Activated B cell treated with CpG ODN at 0.5 μM for 24 hours (primary cell): ENCODE results near the gene FPGS. TPM values are rescaled to one million over a fixed set of nuclear protein-coding genes. Genes with fewer than 3 reads are reported as not detected.
A peak's percentile ranks its signal among the peaks of the same experiment; 100 is the strongest.
"Not testable (repeated sequence)": the region's sequence is repeated elsewhere in the genome, so short reads cannot be mapped to it uniquely, and the experiment has no call there.

Source experiments
- ATAC-seq: fragments of 200-7000 bp; cut with Tn5 transposase; one replicate; pipeline ENCODE4 v1.10.0; 2021; ENCODE audit warnings: low read depth, mild to moderate bottlenecking, moderate library complexity
- CTCF ChIA-PET: fragments of 350-600 bp; sonication (Branson Sonifier 250); formaldehyde crosslinking; loops from one replicate; lab custom pipeline; 2021; ENCODE audit warnings: antibody characterized with exemption; lab: Charles Lee
- POLR2A ChIA-PET: fragments of 350-600 bp; sonication (Branson Sonifier 250); formaldehyde crosslinking; loops from one replicate; lab custom pipeline; 2021; ENCODE audit warnings: antibody characterized with exemption; lab: Charles Lee
- DNase-seq: peaks from one replicate; pipeline ENCODE4 v3.0.0; 2022
- H3K27ac Mint-ChIP-seq: one replicate; pipeline ENCODE4 v1.8.0; 2020; ENCODE audit warnings: mixed read lengths
- H3K27me3 Mint-ChIP-seq: one replicate; pipeline ENCODE4 v1.8.0; 2021; ENCODE audit warnings: mixed read lengths
- H3K36me3 Mint-ChIP-seq: one replicate; pipeline ENCODE4 v1.8.0; 2021; ENCODE audit warnings: low read depth, mixed read lengths
- H3K4me1 Mint-ChIP-seq: one replicate; pipeline ENCODE4 v1.8.0; 2021; ENCODE audit warnings: mixed read lengths
- H3K4me3 Mint-ChIP-seq: one replicate; pipeline ENCODE4 v1.8.0; 2020; ENCODE audit warnings: mild to moderate bottlenecking, mixed read lengths
- H3K9me3 Mint-ChIP-seq: one replicate; pipeline ENCODE4 v1.8.0; 2020; ENCODE audit warnings: mixed read lengths
- intact Hi-C: fragments of 100-400 bp; cut with micrococcal nuclease; formaldehyde crosslinking; loops from one replicate; pipeline ENCODE4 v1.15.1; 2024
- total RNA-seq: library from RNA; stranded (reverse); gene quantifications from 2 replicates; pipeline ENCODE4 v1.2.3, GENCODE V29; 2022
- TF ChIP-seq, protein P1 (sequence below): fragments of 200-600 bp; IDR thresholded peaks from one replicate; pipeline ENCODE4 v1.8.0; 2022; ENCODE audit warnings: antibody characterized with exemption, mild to moderate bottlenecking

FPGS gene
- total RNA-seq, 1 donor from 2014 or later, result 135 TPM

DNA sequence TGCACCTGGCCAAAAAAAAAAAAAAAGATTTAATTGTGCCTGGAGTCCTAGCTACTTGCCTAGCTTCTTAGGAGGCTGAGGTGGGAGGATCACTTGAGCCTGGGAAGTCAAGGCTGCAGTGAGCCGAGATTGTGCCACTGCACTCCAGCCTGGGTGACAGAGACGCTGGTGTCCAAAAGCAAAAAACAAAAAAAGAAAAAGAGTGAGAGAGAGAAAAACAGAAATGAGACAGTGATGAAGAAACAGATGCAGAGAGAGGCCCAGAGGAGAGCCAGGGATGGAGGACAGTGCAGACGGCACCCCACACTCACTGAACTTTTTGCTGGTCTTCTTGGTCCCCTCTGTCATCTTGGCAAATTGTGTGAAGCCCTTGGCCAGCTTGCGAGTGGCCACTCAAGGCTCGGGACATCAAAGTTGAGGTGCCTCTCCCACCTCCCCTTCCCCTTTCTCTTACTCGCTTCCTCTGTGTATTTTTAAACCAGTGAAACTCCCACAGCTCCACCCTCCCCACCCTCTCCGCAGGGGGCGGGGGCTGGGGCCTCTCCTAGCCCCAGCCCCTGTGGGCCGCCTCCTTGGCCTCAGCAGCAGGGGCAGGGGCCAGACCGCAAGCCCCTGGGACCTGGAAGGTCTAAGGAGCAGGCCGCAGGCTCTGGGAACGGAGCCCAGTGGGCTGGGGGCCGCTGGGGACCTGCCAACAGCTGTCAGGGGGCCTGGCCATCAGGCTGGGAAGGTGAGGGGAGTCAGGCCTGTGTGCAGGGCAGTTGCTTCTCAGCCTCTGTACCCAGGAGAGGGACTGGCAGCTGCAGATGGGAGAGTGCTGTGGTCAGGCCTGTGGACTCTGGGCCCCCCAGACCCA lies 24.2 kb upstream of the FPGS start, which contains the start of gene SH2D3C:
SH2D3C (minus strand) TSS at position 387 of the 856 bp plus-strand sequence; CDS start at position 348, 39 bp downstream.
- H3K27me3 Mint-ChIP-seq, result no peaks in the 10 kb centered on the region
- no peaks in the 10 kb centered on the region for H3K9me3 Mint-ChIP-seq
- POLR2A ChIA-PET, result interaction anchor here (0.6 to 3.7 kb wide), 29 partner anchors 8 to 865 kb away, joined by 3 to 65 read pairs (median 5); partner anchors contain the start of genes LRSAM1, PTRH1, RPL12 and SLC25A25
- CTCF ChIA-PET, result interaction anchor here (0.9 to 2.7 kb wide), 6 partner anchors 9 to 142 kb away, joined by 3 to 11 read pairs (median 3); partner anchors contain the start of genes ST6GALNAC4 and TOR2A
- DNase-seq (peak; percentile 66), ATAC-seq (peak; percentile 52)
- intact Hi-C loops, result loop anchor here (1.0 to 5.0 kb wide), 3 partner anchors 7 to 349 kb away; partner anchors contain the start of genes LRSAM1, PTGES2 and RPL12
- peak within 1 kb of the TSS; percentile 98 for H3K27ac Mint-ChIP-seq
- peak within 1 kb of the TSS; percentile 94 for H3K4me3 Mint-ChIP-seq
- TF ChIP-seq, protein P1, sequence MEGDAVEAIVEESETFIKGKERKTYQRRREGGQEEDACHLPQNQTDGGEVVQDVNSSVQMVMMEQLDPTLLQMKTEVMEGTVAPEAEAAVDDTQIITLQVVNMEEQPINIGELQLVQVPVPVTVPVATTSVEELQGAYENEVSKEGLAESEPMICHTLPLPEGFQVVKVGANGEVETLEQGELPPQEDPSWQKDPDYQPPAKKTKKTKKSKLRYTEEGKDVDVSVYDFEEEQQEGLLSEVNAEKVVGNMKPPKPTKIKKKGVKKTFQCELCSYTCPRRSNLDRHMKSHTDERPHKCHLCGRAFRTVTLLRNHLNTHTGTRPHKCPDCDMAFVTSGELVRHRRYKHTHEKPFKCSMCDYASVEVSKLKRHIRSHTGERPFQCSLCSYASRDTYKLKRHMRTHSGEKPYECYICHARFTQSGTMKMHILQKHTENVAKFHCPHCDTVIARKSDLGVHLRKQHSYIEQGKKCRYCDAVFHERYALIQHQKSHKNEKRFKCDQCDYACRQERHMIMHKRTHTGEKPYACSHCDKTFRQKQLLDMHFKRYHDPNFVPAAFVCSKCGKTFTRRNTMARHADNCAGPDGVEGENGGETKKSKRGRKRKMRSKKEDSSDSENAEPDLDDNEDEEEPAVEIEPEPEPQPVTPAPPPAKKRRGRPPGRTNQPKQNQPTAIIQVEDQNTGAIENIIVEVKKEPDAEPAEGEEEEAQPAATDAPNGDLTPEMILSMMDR, result no peak
- H3K36me3 Mint-ChIP-seq, result peaks cover 25% of the 10 kb centered on the region
- H3K4me1 Mint-ChIP-seq, result peaks cover 69% of the 10 kb centered on the region

DNA sequence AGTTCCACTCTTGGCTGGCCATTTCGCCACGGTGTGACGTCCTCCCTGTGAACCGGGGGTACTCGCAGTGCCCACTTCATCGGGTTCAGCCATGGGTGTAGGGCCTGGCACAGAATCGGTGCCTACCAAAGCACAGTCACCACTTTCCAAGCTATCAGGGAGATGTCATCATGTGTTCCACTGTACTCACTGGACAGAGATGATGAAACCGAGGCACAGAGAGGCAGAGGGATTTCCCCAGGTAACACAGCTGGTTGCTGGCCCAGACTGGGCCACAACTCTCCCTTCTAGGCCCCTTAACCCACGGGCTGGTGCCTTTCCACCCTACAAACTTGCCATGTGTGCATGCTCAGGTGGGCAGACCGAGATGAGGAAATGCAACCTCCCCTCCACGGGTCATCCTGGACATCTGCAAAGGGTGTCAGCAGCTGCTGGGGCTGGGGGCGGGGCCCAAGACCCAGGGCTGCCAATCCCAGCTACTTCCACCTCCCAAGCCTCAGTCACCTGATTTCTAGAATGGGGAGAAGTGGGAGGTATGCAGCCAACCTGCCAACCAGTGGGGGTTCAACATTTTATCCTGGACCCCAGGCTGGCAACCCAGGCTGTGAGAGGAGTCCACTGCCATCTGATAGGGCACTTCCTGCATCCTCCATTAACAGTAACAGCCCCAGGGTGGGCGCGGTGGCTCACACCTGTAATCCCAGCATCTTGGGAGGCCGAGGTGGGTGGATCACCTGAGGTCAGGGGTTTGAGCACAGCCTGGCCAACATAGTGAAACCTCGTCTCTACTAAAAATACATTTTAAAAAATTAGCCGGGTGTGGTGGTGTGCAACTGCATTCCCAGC lies 23.3 kb upstream of the FPGS start:
- TF ChIP-seq, protein P1, result no peak
- intact Hi-C loops, result loop anchor here (1.0 to 5.0 kb wide), 3 partner anchors 8 to 348 kb away; partner anchors contain the start of genes LRSAM1, PTGES2 and RPL12
- peak; percentile 61 for ATAC-seq
- Mint-ChIP-seq H3K36me3 (peaks cover 17% of the 10 kb centered on the region), H3K4me3 (peak overlapping the region; percentile 94), H3K27me3 (no peaks in the 10 kb centered on the region), H3K27ac (peak overlapping the region; percentile 98), H3K4me1 (peaks cover 70% of the 10 kb centered on the region), H3K9me3 (no peaks in the 10 kb centered on the region)
- ChIA-PET POLR2A (interaction anchor here (0.6 to 3.7 kb wide), 26 partner anchors 8 to 1493 kb away, joined by 3 to 65 read pairs (median 6); partner anchors contain the start of genes LRSAM1, PTRH1, RPL12 and SLC25A25), CTCF (interaction anchor here (0.9 to 2.7 kb wide), 6 partner anchors 10 to 142 kb away, joined by 3 to 11 read pairs (median 3); partner anchors contain the start of genes ST6GALNAC4 and TOR2A)
- DNase-seq, result peak; percentile 63

DNA sequence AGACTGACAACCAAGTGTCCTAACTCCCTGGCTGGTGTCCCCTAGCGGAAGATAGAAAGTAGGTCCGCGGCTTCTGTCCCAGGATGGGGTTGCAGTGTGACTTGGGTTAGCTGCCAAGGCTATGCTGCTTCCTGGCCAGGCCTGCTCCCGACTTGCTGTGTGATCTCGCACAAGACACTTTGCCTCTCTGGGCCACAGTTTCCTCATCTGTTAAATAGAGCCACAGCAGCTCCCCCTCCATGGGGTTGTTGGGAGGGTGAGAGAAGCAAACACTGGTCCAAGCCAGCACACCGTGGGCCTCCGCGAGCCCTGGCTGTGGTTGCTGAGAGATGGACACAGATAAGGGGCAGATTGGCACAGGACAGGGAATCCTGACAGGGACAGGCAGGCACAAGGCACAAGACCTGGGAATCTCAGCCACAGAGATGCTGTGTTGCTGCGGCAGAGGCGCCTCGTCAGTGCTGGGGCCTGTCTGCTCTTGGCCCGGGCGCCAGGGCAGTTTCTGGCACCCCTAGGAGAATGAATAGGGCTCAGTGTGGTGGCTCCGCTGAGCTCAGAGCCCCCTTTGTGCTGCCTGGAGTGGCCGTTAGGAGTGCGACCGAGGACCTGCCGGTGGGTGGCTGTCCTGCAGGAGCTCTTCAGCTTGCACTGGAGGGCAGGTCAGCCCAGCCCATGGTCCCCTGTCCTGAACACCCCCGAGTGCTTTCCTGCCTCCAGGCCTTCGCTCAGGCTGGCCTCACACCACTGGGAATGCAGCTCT lies 22.4 kb upstream of the FPGS start:
- Mint-ChIP-seq H3K4me1 (peaks cover 68% of the 10 kb centered on the region), H3K27me3 (no peaks in the 10 kb centered on the region), H3K4me3 (no peak overlapping the region), H3K9me3 (no peaks in the 10 kb centered on the region), H3K27ac (peak overlapping the region; percentile 98), H3K36me3 (peaks cover 13% of the 10 kb centered on the region)
- ChIA-PET POLR2A (interaction anchor here (0.6 to 3.7 kb wide), 12 partner anchors 10 to 1492 kb away, joined by 3 to 65 read pairs (median 9); partner anchors contain the start of genes LRSAM1, RPL12, SLC2A8 and ST6GALNAC4), CTCF (interaction anchor here (1.2 to 2.7 kb wide), 2 partner anchors 46 to 89 kb away, joined by 4 to 11 read pairs; partner anchors contain the start of gene TOR2A)
- ATAC-seq (no peak), DNase-seq (no peak)
- TF ChIP-seq, protein P1, result no peak
- intact Hi-C loops, result no loop called here

DNA sequence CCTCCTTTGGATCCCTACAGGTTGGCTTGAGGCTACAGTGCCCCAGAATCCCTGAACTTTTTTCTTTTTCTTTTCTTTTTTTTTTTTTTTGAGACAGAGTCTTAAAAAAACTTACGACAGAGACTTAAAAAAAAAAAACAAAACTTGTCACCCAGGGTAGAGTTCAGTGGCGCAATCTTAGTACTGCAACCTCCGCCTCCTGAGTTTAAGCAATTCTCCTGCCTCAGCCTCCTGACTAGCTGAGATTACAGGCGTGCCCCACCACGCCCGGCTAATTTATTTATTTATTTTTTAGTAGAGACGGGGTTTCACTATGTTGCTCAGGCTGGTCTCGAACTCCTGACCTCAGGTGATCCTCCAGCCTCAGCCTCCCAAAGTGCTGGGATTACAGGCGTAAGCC lies 21.8 kb upstream of the FPGS start:
- POLR2A ChIA-PET, result interaction anchor here (3.0 to 3.7 kb wide), 2 partner anchors 10 to 136 kb away, joined by 47 to 65 read pairs; partner anchors contain the start of gene ST6GALNAC4
- intact Hi-C loops, H3K27me3 Mint-ChIP-seq, H3K9me3 Mint-ChIP-seq, DNase-seq, H3K4me3 Mint-ChIP-seq, ATAC-seq: not testable (repeated sequence)
- peak overlapping the region; percentile 98 for H3K27ac Mint-ChIP-seq
- CTCF ChIA-PET, result interaction anchor here (2.7 kb wide), 1 partner anchor 46 kb away, joined by 11 read pairs; the partner anchor contains the start of gene TOR2A
- H3K4me1 Mint-ChIP-seq, result peaks cover 67% of the 10 kb centered on the region
- peaks cover 13% of the 10 kb centered on the region for H3K36me3 Mint-ChIP-seq
